Right renal pelvis (tissue), 4 donors: ENCODE data around the gene FZD1. TPM values are rescaled to one million over a fixed set of nuclear protein-coding genes. Genes with fewer than 3 reads are reported as not detected.
"Not testable (repeated sequence)": the region's sequence is repeated elsewhere in the genome, so short reads cannot be mapped to it uniquely, and the experiment has no call there.

Source experiments
- DNase-seq, 4 donors: peaks; one replicate each; pipeline ENCODE4 v3.0.0-alpha.2; 2013; ENCODE audit warnings: low read depth in 4 of 4, low spot score in 3 of 4, missing footprints in 1 of 4
- polyA plus RNA-seq, 4 donors: library from polyadenylated mRNA; unstranded; fragments of 120-200 nt; gene quantifications; one replicate each; pipeline ENCODE4 v1.2.1, GENCODE V29; 2013; ENCODE audit not compliant: insufficient read length in 4 of 4

FZD1 gene
- polyA plus RNA-seq, 4 donors, result 64.1 to 74.4 (median 69.1) TPM

- no peak for DNase-seq
Measured at GRCh38 chr7:91294639-91295220, 30.5 kb downstream of the FZD1 start.

GRCh38 chr7:91295576-91295975, 31.3 kb downstream of the FZD1 start:
- DNase-seq, result no peak

GRCh38 chr7:91297939-91298338, 33.7 kb downstream of the FZD1 start:
- DNase-seq, result no peak

GRCh38 chr7:91299952-91300775, 35.9 kb downstream of the FZD1 start:
- DNase-seq, result no peak

GRCh38 chr7:91302794-91303193, 38.6 kb downstream of the FZD1 start:
- DNase-seq, result no peak

DNA sequence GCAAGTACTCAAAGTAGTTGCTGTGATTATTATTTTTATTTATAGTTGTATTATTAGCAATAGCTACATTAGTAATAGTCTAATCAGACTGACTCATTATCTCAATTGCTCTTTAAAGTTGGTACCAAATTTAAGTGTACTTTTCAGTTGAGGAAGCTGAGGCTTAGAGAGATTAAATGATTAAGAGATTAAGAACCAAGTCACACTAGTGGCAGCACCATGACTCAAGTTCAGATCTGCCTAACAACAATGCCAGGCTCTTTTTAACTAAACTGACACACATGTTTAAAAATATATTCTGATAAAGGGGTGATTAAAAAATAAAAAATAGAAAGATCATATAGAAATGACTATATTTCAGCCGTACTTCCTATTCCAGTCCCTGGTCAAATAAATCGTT, 42.0 kb downstream of the FZD1 start:
- DNase-seq, result no peak

DNA sequence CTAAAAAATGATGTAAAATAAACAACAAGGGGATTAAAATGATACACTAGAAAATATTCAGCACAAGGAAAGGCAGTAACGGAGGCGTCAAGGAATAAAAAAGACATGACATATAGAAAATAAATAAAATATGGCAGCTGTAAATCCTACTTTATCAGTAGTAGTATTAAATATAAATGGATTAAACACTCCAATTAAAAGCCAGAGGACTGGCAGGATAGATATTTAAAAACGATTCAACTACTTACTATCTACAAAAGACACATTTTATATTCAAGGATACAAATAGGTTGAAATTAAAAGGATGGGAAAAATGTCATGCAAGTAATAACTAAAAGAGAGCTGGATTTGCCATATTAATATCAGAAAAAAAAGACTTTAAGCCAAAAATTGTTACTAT, 43.2 kb downstream of the FZD1 start:
- DNase-seq, result no peak

- not testable (repeated sequence) for DNase-seq
Measured at GRCh38 chr7:91308191-91308590, 44.0 kb downstream of the FZD1 start.

DNA sequence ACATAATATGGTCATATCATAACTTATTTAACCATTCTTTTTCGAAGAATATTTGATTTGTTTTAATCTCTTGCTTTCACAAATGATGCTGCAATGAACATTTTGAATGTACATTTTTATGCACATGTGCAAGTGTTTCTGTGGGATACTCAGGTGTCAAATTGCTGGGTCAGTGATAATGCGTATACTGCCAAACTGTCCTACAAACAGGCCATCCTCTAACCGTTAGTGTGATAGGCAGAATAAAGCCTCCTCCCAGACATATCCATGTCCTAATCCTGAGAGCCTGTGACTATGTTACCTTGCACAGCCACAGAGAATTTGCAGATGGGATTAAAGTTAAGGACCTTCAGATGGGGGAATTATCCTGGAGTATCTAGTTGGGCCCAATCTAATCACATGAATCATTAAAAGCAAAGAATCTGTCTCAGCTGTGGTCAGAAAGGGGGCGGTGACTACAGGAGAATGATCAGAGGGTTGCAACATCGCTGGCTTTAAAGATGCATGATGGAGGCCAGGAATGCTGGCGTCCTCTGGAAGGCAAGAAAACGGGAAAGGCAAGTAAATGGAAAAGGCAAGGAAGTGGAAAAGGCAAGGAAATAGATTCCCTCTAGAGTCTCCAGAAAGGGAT, 46.7 kb downstream of the FZD1 start:
- DNase-seq, result no peak

DNA sequence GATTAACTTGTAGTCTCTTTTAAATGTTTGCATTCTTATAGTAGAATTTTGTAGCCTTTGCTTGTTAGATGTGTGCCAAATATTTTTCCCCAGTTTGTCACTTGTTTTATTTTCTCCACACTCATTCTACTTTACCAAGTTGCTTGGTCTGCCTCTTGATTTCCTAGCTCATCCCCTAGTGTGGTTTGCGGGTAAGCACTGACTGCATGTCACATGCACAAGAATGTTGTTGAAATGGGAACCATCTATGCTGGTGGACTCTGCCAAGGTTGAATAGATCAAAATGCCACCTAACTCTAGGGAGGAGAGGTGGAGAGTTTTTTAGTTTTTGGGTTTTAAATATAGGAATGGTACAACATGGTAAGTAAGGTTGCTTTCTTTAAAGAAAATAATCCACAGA, 47.6 kb downstream of the FZD1 start:
- DNase-seq, result no peak

DNA sequence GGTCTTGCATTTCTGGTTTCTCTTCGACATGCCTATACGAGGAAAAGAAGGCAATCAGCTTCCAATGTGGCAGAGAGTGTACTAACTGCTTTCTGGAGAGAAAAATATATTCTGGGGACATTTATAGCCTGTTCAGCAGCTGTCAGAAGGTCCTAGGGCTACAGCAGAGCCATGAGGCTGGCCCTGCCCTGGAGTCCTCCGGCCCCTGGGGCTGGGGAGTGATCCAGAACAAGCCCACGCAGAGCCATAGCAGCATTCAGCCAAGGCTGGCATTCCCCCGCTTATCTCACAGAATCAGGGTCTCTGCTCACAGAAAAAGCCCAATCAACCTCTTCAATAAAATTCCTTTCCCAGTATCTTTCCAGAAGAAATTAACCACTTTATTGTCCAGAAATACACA, 48.9 kb downstream of the FZD1 start:
- DNase-seq, result no peak

- no peak for DNase-seq
Measured at GRCh38 chr7:91314591-91315323, 50.5 kb downstream of the FZD1 start.

- DNase-seq, result no peak
Measured at GRCh38 chr7:91316426-91316825, 52.2 kb downstream of the FZD1 start.

DNA sequence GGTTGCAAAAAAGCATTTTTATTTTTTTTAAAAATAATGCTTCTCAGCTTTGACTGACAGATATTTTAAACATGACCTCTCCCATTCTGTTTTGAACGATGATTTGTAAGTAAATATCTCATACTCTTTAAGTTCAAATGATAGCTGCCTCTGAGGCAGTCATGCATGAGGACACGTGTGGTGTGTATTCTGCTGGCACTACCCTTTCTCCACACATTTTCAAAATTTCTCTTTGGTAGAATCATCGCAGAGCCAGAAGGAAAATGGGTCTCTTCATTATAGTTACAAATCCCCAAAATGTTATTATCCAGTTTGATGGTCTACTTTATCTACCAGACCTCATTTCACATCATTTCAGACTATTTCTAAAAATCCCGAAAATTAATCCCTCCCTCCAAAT, 55.1 kb downstream of the FZD1 start:
- no peak for DNase-seq

- DNase-seq, result no peak
Measured at GRCh38 chr7:91320366-91321078, 56.3 kb downstream of the FZD1 start.
